Stimulated activated CD4-positive, alpha-beta T cell treated with anti-CD3 and anti-CD28 coated beads, Interleukin-15, amount 100 ng/mL, for 1 hour (primary cell): ENCODE results near the gene FEM1A.
"Not testable (repeated sequence)": the region's sequence is repeated elsewhere in the genome, so short reads cannot be mapped to it uniquely, and the experiment has no call there.

Experiments
- DNase-seq, 2 donors: peaks; one replicate each; pipeline ENCODE4 v3.0.0-alpha.2; 2020; ENCODE audit warnings: low read depth in 1 of 2, low spot score in 1 of 2

The FEM1A gene

GRCh38 chr19:4845975-4846374 is 54.4 kb downstream of the FEM1A start:
- not testable (repeated sequence) for DNase-seq

- DNase-seq = no peak
These were observed 55.8 kb downstream of the FEM1A start for GRCh38 chr19:4847190-4847973.

- no peak for DNase-seq
These were observed 57.5 kb downstream of the FEM1A start for GRCh38 chr19:4849019-4849418.
